ENCODE data around the gene ZNF678. TPM values are rescaled to one million over a fixed set of nuclear protein-coding genes. Genes with fewer than 3 reads are reported as not detected.
"Not testable (repeated sequence)": the region's sequence is repeated elsewhere in the genome, so short reads cannot be mapped to it uniquely, and the experiment has no call there.

The ZNF678 gene
- total RNA-seq, 1 donor from 2014 or later: 20.3 TPM

DNA sequence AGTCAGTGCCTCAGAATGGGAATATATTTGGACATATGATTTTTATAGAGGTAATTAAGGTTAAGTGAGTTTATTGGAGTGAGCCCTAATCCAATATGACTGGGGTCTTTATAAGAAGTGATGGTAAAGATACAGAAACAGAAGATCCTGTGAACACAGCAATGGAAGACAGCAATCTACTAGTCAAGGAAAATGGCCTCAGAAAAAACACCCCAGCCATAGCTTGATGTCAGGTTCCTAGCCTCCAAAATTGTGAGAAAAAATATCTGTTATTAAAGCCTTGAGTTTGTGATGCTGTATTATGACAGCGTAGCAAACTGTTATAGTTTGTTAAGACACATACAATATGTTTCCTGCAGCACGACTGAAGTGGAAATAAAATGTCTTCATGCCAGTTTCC is 99.6 kb downstream of the ZNF678 start:
- no peak for DNase-seq
- Mint-ChIP-seq H3K36me3 (ENCODE audit: low read depth) (peaks cover 71% of the 10 kb centered on the region), H3K4me1 (no peaks in the 10 kb centered on the region), H3K9me3 (peaks cover 52% of the 10 kb centered on the region), H3K4me3 (no peak overlapping the region), H3K27ac (no peak overlapping the region), H3K27me3 (no peaks in the 10 kb centered on the region)
- ChIA-PET CTCF (no interaction called here), POLR2A (no interaction called here)
- no peak for ATAC-seq (ENCODE audit: low read depth)
- no peak for TF ChIP-seq CTCF (IDR thresholded peaks at IDR 0.05)
- intact Hi-C loops (cut with micrococcal nuclease): no loop called here

GRCh38 chr1:227666286-227666685 is 102.9 kb downstream of the ZNF678 start:
- H3K9me3 Mint-ChIP-seq: peaks cover 57% of the 10 kb centered on the region
- intact Hi-C loops (cut with micrococcal nuclease): no loop called here

GRCh38 chr1:227673441-227673840 is 110.1 kb downstream of the ZNF678 start:
- no peak overlapping the region for H3K27ac Mint-ChIP-seq
- H3K4me3 Mint-ChIP-seq: no peak overlapping the region
- peaks cover 52% of the 10 kb centered on the region for H3K9me3 Mint-ChIP-seq
- ATAC-seq (ENCODE audit: low read depth): no peak
- no peaks in the 10 kb centered on the region for H3K4me1 Mint-ChIP-seq
- intact Hi-C loops (cut with micrococcal nuclease): no loop called here
- H3K27me3 Mint-ChIP-seq: no peaks in the 10 kb centered on the region
- no peak for TF ChIP-seq CTCF (IDR thresholded peaks at IDR 0.05)
- DNase-seq: no peak
- H3K36me3 Mint-ChIP-seq (ENCODE audit: low read depth): peaks cover 23% of the 10 kb centered on the region
- ChIA-PET POLR2A (no interaction called here), CTCF (no interaction called here)

More at GRCh38 chr1:227666286-227666685, 102.9 kb downstream of the ZNF678 start:
- no peak overlapping the region for H3K4me3 Mint-ChIP-seq
- TF ChIP-seq CTCF (IDR thresholded peaks at IDR 0.05): no peak
- POLR2A ChIA-PET: no interaction called here
- no peak overlapping the region for H3K27ac Mint-ChIP-seq
- peaks cover 49% of the 10 kb centered on the region for H3K36me3 Mint-ChIP-seq (ENCODE audit: low read depth)
- no peaks in the 10 kb centered on the region for H3K27me3 Mint-ChIP-seq
- no peak for ATAC-seq (ENCODE audit: low read depth)
- CTCF ChIA-PET: no interaction called here
- DNase-seq: no peak
- no peaks in the 10 kb centered on the region for H3K4me1 Mint-ChIP-seq

DNA sequence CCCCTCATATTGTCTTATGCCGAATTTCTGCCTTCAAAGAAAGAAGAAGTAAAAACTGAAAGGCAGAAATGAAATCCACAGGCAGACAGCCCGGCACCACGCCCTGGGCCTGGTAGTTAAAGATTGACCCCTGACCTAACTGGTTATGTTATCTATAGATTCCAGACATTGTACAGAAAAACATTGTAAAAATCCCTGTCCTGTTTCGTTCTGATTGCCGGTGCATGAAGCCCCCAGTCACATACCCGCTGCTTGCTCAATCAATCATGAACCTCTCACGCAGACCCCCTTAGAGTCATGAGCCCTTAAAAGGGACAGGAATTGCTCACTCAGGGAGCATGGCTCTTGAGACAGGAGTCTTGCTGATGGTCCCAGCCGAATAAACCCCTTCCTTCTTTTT is 122.5 kb downstream of the ZNF678 start:
- peaks cover 8% of the 10 kb centered on the region for H3K36me3 Mint-ChIP-seq (ENCODE audit: low read depth)
- POLR2A ChIA-PET: no interaction called here
- ATAC-seq (ENCODE audit: low read depth): no peak
- intact Hi-C loops (cut with micrococcal nuclease): no loop called here
- H3K9me3 Mint-ChIP-seq: peaks cover 56% of the 10 kb centered on the region
- no peak for DNase-seq
- no peaks in the 10 kb centered on the region for H3K27me3 Mint-ChIP-seq
- H3K27ac Mint-ChIP-seq: no peak overlapping the region
- H3K4me1 Mint-ChIP-seq: no peaks in the 10 kb centered on the region
- CTCF ChIA-PET: no interaction called here
- TF ChIP-seq CTCF (IDR thresholded peaks at IDR 0.05): no peak
- no peak overlapping the region for H3K4me3 Mint-ChIP-seq

DNA sequence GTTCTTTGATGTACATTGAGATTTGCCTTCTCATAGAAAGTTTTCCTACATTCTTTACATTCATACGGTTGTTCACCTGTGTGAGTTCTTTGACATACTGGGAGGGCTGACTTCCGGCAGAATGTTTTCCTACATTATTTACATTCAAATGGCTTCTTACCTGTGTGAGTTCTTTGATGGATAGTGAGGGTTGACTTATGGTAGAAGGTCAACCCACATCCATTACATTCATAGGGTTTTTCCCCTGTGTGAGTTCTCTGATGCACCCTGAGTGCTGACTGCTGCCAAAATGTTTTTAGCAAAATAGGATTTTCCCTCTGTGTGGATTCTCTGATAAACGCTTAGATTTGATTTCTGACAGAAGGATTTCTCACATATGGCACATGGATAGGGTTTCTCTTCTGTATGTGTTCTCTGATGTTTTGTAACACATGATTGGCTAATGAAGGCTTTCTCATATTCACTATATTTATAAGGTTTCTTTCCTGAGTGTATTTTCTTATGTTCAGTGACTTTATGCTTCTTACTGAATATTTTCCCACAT is 134.0 kb downstream of the ZNF678 start:
- intact Hi-C loops (cut with micrococcal nuclease): no loop called here
- Mint-ChIP-seq H3K36me3 (ENCODE audit: low read depth) (peaks cover 13% of the 10 kb centered on the region), H3K27me3 (peaks cover 6% of the 10 kb centered on the region), H3K27ac (no peak overlapping the region), H3K9me3 (peaks cover 60% of the 10 kb centered on the region), H3K4me3 (no peak overlapping the region), H3K4me1 (no peaks in the 10 kb centered on the region)
- no peak for ATAC-seq (ENCODE audit: low read depth)
- TF ChIP-seq CTCF (IDR thresholded peaks at IDR 0.05): no peak
- ChIA-PET POLR2A (no interaction called here), CTCF (no interaction called here)
- DNase-seq: no peak

DNA sequence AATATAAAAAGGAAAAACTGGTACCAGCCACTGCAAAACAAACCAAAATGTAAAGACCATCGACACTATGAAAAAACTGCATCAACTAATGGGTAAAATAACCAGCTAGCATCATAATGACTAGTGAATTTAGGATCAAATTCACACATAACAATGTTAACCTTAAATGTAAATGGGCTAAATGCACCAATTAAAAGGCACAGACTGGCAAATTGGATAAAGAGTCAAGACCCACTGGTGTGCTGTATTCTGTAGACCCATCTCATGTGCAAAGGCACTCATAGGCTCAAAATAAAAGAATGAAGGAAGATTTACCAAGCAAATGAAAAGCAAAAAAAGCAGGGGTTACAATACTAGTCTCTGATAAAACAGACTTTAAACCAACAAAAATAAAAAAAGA is 138.3 kb downstream of the ZNF678 start:
- CTCF ChIA-PET; H3K4me1 Mint-ChIP-seq; ATAC-seq (ENCODE audit: low read depth); intact Hi-C loops (cut with micrococcal nuclease); H3K27ac Mint-ChIP-seq; DNase-seq; H3K27me3 Mint-ChIP-seq; H3K4me3 Mint-ChIP-seq; POLR2A ChIA-PET: not testable (repeated sequence)
- H3K9me3 Mint-ChIP-seq: peaks cover 56% of the 10 kb centered on the region
- H3K36me3 Mint-ChIP-seq (ENCODE audit: low read depth): peaks cover 11% of the 10 kb centered on the region

Data from activated B cell treated with CpG ODN at 0.5 μM for 24 hours (primary cell).